ENCODE measurements around the gene NEAT1. TPM values are rescaled to one million over a fixed set of nuclear protein-coding genes. Genes with fewer than 3 reads are reported as not detected.

Gene NEAT1
- total RNA-seq, 1 donor from 2014 or later = 1.6 TPM

DNA sequence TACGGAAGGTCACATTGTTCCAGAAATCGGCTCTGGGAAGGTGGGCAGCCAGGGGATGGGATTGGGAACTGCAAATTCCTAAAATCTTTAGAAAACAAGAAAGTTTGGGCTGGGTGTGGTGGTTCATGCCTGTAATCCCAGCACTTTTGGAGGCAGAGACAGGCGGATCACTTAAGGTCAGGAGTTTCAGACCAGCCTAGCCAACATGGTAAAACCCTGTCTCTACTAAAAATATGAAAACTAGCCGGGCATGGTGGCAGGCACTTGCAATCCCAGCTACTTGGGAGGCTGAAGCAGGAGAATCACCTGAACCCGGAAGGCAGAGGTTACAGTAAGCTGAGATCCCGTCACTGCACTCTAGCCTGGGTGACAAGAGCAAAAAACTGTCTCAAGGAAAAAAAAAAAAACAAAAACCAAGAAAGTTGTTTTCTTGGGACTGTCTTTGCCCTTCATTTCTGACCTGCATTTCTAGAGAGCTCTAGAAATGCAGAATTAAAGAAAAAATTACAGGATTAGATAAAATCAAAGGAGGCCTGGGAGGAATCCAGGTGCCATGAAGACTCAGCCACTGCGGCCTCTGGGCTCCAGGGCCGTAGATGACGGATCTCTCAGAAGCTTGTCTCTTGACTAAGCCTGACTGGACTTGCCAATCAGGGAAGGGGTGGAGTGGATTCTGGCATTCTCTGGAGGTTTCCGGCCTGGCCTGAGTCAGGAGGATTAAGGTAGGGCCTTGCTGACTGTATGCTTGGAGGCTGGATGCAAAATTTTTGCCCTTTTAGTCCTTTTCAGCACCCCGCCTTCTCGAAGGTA, 71.0 kb downstream of the NEAT1 start:
- DNase-seq (ENCODE audit: low spot score in 2 of 2) = no peak

More for the DNA sequence above, 71.0 kb downstream of the NEAT1 start:
- FAIRE-seq = no peak

Small RNA genes lying within 50 kb of the gene (small RNA-seq; reads per million reads assigned to genes)
- not detected for gene RF01684

Other genes with a start within 250 kb of the NEAT1 start
- gene CAPN1, start 240.9 kb upstream of the NEAT1 start, total RNA-seq = 48.5 TPM
- gene POLA2, start 160.8 kb upstream of the NEAT1 start, total RNA-seq = 2.9 TPM
- gene CDC42EP2, start 107.9 kb upstream of the NEAT1 start, total RNA-seq = 6.1 TPM
- 17.5 TPM for gene DPF2, start 88.9 kb upstream of the NEAT1 start, total RNA-seq
- gene TIGD3, start 68.0 kb upstream of the NEAT1 start, total RNA-seq = 5.3 TPM
- 0.41 TPM for gene SLC25A45, start 40.2 kb upstream of the NEAT1 start, total RNA-seq
- gene FRMD8, start 36.2 kb upstream of the NEAT1 start, total RNA-seq = 8.2 TPM
- gene MALAT1, start 76.2 kb downstream of the NEAT1 start, total RNA-seq = 6,549 TPM
- 39.1 TPM for gene SCYL1, start 102.3 kb downstream of the NEAT1 start, total RNA-seq
- gene LTBP3, start 135.6 kb downstream of the NEAT1 start, total RNA-seq = 17.5 TPM
- gene ZNRD2, start 147.7 kb downstream of the NEAT1 start, total RNA-seq = 15.9 TPM
- gene FAM89B, start 149.7 kb downstream of the NEAT1 start, total RNA-seq = 19.6 TPM
- gene EHBP1L1, start 153.3 kb downstream of the NEAT1 start, total RNA-seq = 8.6 TPM
- gene KCNK7, start 173.0 kb downstream of the NEAT1 start, total RNA-seq = not detected
- 6.9 TPM for gene MAP3K11, start 191.4 kb downstream of the NEAT1 start, total RNA-seq
- 7.7 TPM for gene PCNX3, start 193.0 kb downstream of the NEAT1 start, total RNA-seq
- 3.7 TPM for gene SIPA1, start 215.3 kb downstream of the NEAT1 start, total RNA-seq
- gene RELA, start 240.1 kb downstream of the NEAT1 start, total RNA-seq = 16.3 TPM